CD4-positive, alpha-beta T cell treated with Interleukin-17A for 4 hours (primary cell): ENCODE data around the gene ARSK.

Experiments used
- DNase-seq: peaks from one replicate; pipeline ENCODE4 v3.0.0-alpha.2; 2020; ENCODE audit warnings: mixed read lengths

The ARSK gene

DNA sequence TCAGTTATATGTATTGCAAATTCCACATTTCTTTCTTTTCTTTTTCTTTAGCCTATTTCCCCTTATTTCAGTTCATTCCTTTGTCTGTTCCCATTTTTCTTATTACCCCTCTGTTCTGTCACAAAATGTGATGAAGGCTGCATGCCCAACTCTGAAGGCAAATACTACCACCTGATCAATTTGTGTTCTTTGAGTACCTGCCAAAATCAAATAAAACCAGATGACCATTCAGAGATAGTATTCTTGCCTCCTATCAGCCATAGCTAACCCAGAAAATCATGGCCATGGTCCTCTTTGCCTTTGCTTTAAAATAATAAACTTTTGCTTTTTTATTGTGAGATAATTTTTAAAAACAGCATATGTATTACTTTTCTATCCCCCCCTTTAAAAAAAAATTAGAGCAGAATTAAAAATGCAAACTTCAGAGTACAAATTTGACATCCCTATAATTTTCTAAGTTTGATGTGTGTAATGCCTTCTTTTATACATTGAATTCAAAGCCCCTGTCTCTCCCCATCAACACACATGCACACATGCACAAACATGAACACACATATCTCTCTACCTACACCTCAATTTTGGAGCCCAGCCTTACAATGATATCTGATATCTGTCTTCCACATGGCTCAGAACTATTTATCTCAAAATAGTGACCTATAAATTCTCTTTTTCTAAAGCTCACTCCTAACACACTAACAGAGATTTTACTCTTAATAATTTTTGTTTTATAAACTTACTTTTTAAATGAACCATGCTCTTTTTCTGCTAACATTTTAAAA is 95.1 kb downstream of the ARSK start:
- no peak for DNase-seq

- no peak for DNase-seq
Observed at GRCh38 chr5:95652849-95653248, 97.9 kb downstream of the ARSK start.

DNA sequence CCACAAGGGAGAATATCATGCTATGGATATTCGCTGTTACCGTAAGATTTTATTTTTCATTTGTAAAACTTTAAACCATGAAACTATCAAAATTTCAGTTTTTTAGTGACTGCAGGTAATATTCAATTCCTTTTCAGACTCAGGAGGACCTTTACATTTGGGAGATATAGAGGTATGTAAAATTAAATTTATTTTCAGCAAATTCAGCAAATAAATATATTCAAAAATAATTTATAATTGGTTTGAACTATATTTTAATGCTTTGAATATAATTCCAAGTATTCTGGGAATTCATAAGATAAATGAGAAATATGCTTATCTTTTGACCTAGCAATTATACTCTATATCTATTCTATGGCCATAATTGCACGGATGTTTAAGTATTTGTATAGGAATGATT is 99.3 kb downstream of the ARSK start:
- no peak for DNase-seq
